HEK293 (cell line): Measurements from ENCODE around the gene STK36.

ENCODE experiments used
- CTCF ChIA-PET: fragments of 350-600 bp; formaldehyde crosslinking; extraction: SDS; loops from one replicate; lab custom pipeline; 2021; ENCODE audit warnings: antibody characterized with exemption; lab: Yijun Ruan, JAX
- POLR2A ChIA-PET: fragments of 300-600 bp; formaldehyde crosslinking; extraction: SDS; loops from one replicate; lab custom pipeline; 2020; ENCODE audit warnings: antibody characterized with exemption, inconsistent platforms; lab: Yijun Ruan, JAX
- H3K27ac ChIP-seq: fragments of 200-500 bp; sonication (Bioruptor generic); 2 replicates; pipeline ENCODE4 v1.5.1; 2014; ENCODE audit warnings: low read depth, low read length, control low read depth, inconsistent platforms; ENCODE audit errors: extremely low read depth
- H3K36me3 ChIP-seq, 2 experiments: fragments of 200-500 bp in 1 of 2; sonication (Bioruptor generic) in 1 of 2; 1 replicate in 1 of 2; 2 replicates in 1 of 2; pipeline ENCODE4 v1.5.1; 2014 to 2017; ENCODE audit warnings: inconsistent platforms in 2 of 2, low read length in 2 of 2; ENCODE audit not compliant: control insufficient read depth in 2 of 2, insufficient read depth in 1 of 2
- H3K4me1 ChIP-seq: fragments of 200-500 bp; sonication (Bioruptor generic); 2 replicates; pipeline ENCODE4 v1.5.1; 2014; ENCODE audit warnings: mild to moderate bottlenecking, low read length, inconsistent platforms; ENCODE audit not compliant: control insufficient read depth, insufficient read depth
- H3K4me3 ChIP-seq: 2 replicates; pipeline ENCODE4 v1.5.1; 2011; ENCODE audit warnings: low read depth, mild to moderate bottlenecking, control low read depth, low read length, moderate library complexity
- H3K9me3 ChIP-seq: fragments of 200-500 bp; sonication (Bioruptor generic); 2 replicates; pipeline ENCODE4 v1.5.1; 2014; ENCODE audit warnings: low read depth, low read length, inconsistent platforms; ENCODE audit not compliant: control insufficient read depth, insufficient read depth
- INSM2 ChIP-seq: fragments of 450-650 bp; formaldehyde crosslinking; IDR thresholded peaks from 2 replicates; pipeline ENCODE4 v1.5.1; 2016; ENCODE audit warnings: missing biosample characterization, missing genetic modification characterization
- KLF8 ChIP-seq: fragments of 450-650 bp; formaldehyde crosslinking; IDR thresholded peaks from 2 replicates; pipeline ENCODE4 v1.5.1; 2016; ENCODE audit warnings: missing biosample characterization, missing genetic modification characterization
- PRDM2 ChIP-seq: fragments of 450-650 bp; formaldehyde crosslinking; IDR thresholded peaks from 2 replicates; pipeline ENCODE4 v1.5.1; 2016; ENCODE audit warnings: missing biosample characterization, missing genetic modification characterization, borderline replicate concordance
- TCF7L2 ChIP-seq: IDR thresholded peaks from 2 replicates; pipeline ENCODE4 v1.6.1; 2011; ENCODE audit warnings: low read depth, mild to moderate bottlenecking, inconsistent platforms, low read length, moderate library complexity, borderline replicate concordance
- WT1 ChIP-seq: fragments of 450-650 bp; formaldehyde crosslinking; IDR thresholded peaks from 2 replicates; pipeline ENCODE4 v1.5.1; 2016; ENCODE audit warnings: missing biosample characterization, missing genetic modification characterization
- ZBTB8A ChIP-seq: fragments of 450-650 bp; formaldehyde crosslinking; IDR thresholded peaks from 2 replicates; pipeline ENCODE4 v1.5.1; 2016; ENCODE audit warnings: missing biosample characterization, missing genetic modification characterization
- ZFHX2 ChIP-seq: fragments of 450-650 bp; formaldehyde crosslinking; conservative IDR thresholded peaks from 2 replicates; pipeline ENCODE4 v1.5.1; 2016; ENCODE audit warnings: missing biosample characterization, missing genetic modification characterization
- ZNF121 ChIP-seq: fragments of 450-650 bp; formaldehyde crosslinking; IDR thresholded peaks from 2 replicates; pipeline ENCODE4 v1.5.1; 2016; ENCODE audit warnings: missing biosample characterization, missing genetic modification characterization
- ZNF16 ChIP-seq: fragments of 450-650 bp; formaldehyde crosslinking; IDR thresholded peaks from 2 replicates; pipeline ENCODE4 v1.5.1; 2016; ENCODE audit warnings: low read depth, missing biosample characterization, missing genetic modification characterization
- ZNF292 ChIP-seq: fragments of 450-650 bp; formaldehyde crosslinking; IDR thresholded peaks from 2 replicates; pipeline ENCODE4 v1.5.1; 2016; ENCODE audit warnings: low read depth, missing biosample characterization, missing genetic modification characterization, borderline replicate concordance
- ZNF473 ChIP-seq: fragments of 450-650 bp; formaldehyde crosslinking; IDR thresholded peaks from 2 replicates; pipeline ENCODE4 v1.5.1; 2017; ENCODE audit warnings: missing biosample characterization, missing genetic modification characterization
- ZNF518A ChIP-seq: fragments of 450-650 bp; formaldehyde crosslinking; conservative IDR thresholded peaks from 2 replicates; pipeline ENCODE4 v1.5.1; 2016; ENCODE audit warnings: low read depth, missing biosample characterization, missing genetic modification characterization
- ZNF624 ChIP-seq: fragments of 450-650 bp; formaldehyde crosslinking; IDR thresholded peaks from 2 replicates; pipeline ENCODE4 v1.5.1; 2017; ENCODE audit warnings: missing biosample characterization, missing genetic modification characterization
- ZNF660 ChIP-seq: fragments of 450-650 bp; IDR thresholded peaks from 2 replicates; pipeline ENCODE4 v1.5.1; 2018; ENCODE audit warnings: missing biosample characterization, mild to moderate bottlenecking, missing genetic modification characterization
- ZNF664 ChIP-seq: fragments of 450-650 bp; formaldehyde crosslinking; IDR thresholded peaks from 2 replicates; pipeline ENCODE4 v1.5.1; 2016; ENCODE audit warnings: missing biosample characterization, missing genetic modification characterization
- ZNF670 ChIP-seq: fragments of 450-650 bp; formaldehyde crosslinking; IDR thresholded peaks from 2 replicates; pipeline ENCODE4 v1.5.1; 2016; ENCODE audit warnings: missing biosample characterization, missing genetic modification characterization, low read depth
- ZNF677 ChIP-seq: fragments of 450-650 bp; IDR thresholded peaks from 2 replicates; pipeline ENCODE4 v1.5.0; 2018; ENCODE audit warnings: missing biosample characterization, mild to moderate bottlenecking, missing genetic modification characterization, moderate library complexity
- ZNF768 ChIP-seq: fragments of 450-650 bp; formaldehyde crosslinking; IDR thresholded peaks from 2 replicates; pipeline ENCODE4 v1.5.1; 2018; ENCODE audit warnings: missing biosample characterization, mild to moderate bottlenecking, missing genetic modification characterization
- ZNF830 ChIP-seq: fragments of 450-650 bp; IDR thresholded peaks from 2 replicates; pipeline ENCODE4 v1.5.0; 2018; ENCODE audit warnings: missing biosample characterization, missing genetic modification characterization, low read depth, mild to moderate bottlenecking, moderate library complexity

Gene STK36

GRCh38 chr2:218644721-218645120 lies 27.2 kb upstream of the STK36 start (continued):
- no peak for TF ChIP-seq INSM2 (tag by site-specific recombination)

GRCh38 chr2:218645126-218645525 lies 26.8 kb upstream of the STK36 start:
- ChIA-PET CTCF (interaction anchor here (0.6 to 1.3 kb wide), 2 partner anchors 9 to 16 kb away, joined by 3 read pairs; no protein-coding TSS in a partner anchor), POLR2A (interaction anchor here (2.0 kb wide), 1 partner anchor 14 kb away, joined by 8 read pairs; the partner anchor contains the start of genes BCS1L and ZNF142)
- Histone ChIP-seq H3K27ac (no peak overlapping the region), H3K4me3 (no peak overlapping the region), H3K4me1 (no peaks in the 10 kb centered on the region), H3K36me3 (peaks cover 26 to 96% of the 10 kb centered on the region in 2 experiments), H3K9me3 (no peaks in the 10 kb centered on the region)
- TF ChIP-seq ZNF473 (tag by site-specific recombination) (no peak), ZBTB8A (tag by site-specific recombination) (no peak), PRDM2 (tag by site-specific recombination) (no peak), WT1 (no peak), KLF8 (tag by site-specific recombination) (no peak), ZNF670 (tag by site-specific recombination) (no peak), ZNF121 (tag by site-specific recombination) (no peak), ZNF660 (no peak), ZNF830 (tag by site-specific recombination) (no peak), ZNF624 (tag by site-specific recombination) (no peak), ZNF664 (tag by site-specific recombination) (no peak), ZNF677 (tag by site-specific recombination) (no peak), ZNF292 (tag by site-specific recombination) (no peak), ZNF768 (tag by site-specific recombination) (no peak), ZNF16 (tag by site-specific recombination) (no peak), TCF7L2 (no peak), ZNF518A (tag by site-specific recombination) (no peak), ZFHX2 (tag by site-specific recombination) (no peak)
